ENCODE results near the gene SMAD3. TPM values are rescaled to one million over a fixed set of nuclear protein-coding genes. Genes with fewer than 3 reads are reported as not detected.
A peak's percentile ranks its signal among the peaks of the same experiment; 100 is the strongest.

Gene SMAD3
- total and polyA plus RNA-seq, 10 of the 15 experiments (the other 5 are each of a cell fraction or from before 2014, with no cell fraction given) = 5.6 to 43.2 (median 16.0) TPM

GRCh38 chr15:67066041-67066958 is 898 bp downstream of the SMAD3 start (continued):
- TF ChIP-seq, protein P1, sequence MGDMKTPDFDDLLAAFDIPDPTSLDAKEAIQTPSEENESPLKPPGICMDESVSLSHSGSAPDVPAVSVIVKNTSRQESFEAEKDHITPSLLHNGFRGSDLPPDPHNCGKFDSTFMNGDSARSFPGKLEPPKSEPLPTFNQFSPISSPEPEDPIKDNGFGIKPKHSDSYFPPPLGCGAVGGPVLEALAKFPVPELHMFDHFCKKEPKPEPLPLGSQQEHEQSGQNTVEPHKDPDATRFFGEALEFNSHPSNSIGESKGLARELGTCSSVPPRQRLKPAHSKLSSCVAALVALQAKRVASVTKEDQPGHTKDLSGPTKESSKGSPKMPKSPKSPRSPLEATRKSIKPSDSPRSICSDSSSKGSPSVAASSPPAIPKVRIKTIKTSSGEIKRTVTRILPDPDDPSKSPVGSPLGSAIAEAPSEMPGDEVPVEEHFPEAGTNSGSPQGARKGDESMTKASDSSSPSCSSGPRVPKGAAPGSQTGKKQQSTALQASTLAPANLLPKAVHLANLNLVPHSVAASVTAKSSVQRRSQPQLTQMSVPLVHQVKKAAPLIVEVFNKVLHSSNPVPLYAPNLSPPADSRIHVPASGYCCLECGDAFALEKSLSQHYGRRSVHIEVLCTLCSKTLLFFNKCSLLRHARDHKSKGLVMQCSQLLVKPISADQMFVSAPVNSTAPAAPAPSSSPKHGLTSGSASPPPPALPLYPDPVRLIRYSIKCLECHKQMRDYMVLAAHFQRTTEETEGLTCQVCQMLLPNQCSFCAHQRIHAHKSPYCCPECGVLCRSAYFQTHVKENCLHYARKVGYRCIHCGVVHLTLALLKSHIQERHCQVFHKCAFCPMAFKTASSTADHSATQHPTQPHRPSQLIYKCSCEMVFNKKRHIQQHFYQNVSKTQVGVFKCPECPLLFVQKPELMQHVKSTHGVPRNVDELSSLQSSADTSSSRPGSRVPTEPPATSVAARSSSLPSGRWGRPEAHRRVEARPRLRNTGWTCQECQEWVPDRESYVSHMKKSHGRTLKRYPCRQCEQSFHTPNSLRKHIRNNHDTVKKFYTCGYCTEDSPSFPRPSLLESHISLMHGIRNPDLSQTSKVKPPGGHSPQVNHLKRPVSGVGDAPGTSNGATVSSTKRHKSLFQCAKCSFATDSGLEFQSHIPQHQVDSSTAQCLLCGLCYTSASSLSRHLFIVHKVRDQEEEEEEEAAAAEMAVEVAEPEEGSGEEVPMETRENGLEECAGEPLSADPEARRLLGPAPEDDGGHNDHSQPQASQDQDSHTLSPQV (IDR thresholded peaks at IDR 0.05) = no peak
- no peak; the same call in 1 of the 2 replicates for TF ChIP-seq POLR2A (IDR thresholded peaks at IDR 0.05; ENCODE audit: low read depth, low read length)
- TF ChIP-seq CTCF (IDR thresholded peaks at IDR 0.05 in 2 of 3, conservative IDR thresholded peaks at IDR 0.05 in 1 of 3; ENCODE audit: control insufficient read depth in 2 of 3, extremely low read depth in 1 of 3, insufficient read depth in 1 of 3, low read depth in 3 of 3, low read length in 3 of 3) = peak in 1 of 3 experiments; percentile 11; a peak in 1 of 6 replicates
- TF ChIP-seq FOS (IDR thresholded peaks at IDR 0.05; ENCODE audit: borderline replicate concordance, extremely low read depth, insufficient read length) = no peak
- peak; percentile 8; the same call in 1 of the 2 replicates for TF ChIP-seq TAF1 (IDR thresholded peaks at IDR 0.05; ENCODE audit: borderline replicate concordance, low read depth, low read length)
- peak; percentile 7; the same call in 1 of the 2 replicates for TF ChIP-seq RAD21 (IDR thresholded peaks at IDR 0.05; ENCODE audit: insufficient read depth, low read depth, low read length)
- no peak for TF ChIP-seq ETV6 (conservative IDR thresholded peaks at IDR 0.05 in 1 of 2, IDR thresholded peaks at IDR 0.05 in 1 of 2; ENCODE audit: borderline replicate concordance in 1 of 2, low read depth in 1 of 2)
- TF ChIP-seq ELK1 (IDR thresholded peaks at IDR 0.05; ENCODE audit: low read depth, low read length) = no peak
- no peak for TF ChIP-seq BMI1 (IDR thresholded peaks at IDR 0.05; ENCODE audit: borderline replicate concordance)
- TF ChIP-seq NR2F1 (conservative IDR thresholded peaks at IDR 0.05) = no peak
- TF ChIP-seq, protein P2, sequence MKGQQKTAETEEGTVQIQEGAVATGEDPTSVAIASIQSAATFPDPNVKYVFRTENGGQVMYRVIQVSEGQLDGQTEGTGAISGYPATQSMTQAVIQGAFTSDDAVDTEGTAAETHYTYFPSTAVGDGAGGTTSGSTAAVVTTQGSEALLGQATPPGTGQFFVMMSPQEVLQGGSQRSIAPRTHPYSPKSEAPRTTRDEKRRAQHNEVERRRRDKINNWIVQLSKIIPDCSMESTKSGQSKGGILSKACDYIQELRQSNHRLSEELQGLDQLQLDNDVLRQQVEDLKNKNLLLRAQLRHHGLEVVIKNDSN (IDR thresholded peaks at IDR 0.05; ENCODE audit: borderline replicate concordance, extremely low read length, insufficient read depth, low read depth, low read length) = no peak
- TF ChIP-seq TCF3 (IDR thresholded peaks at IDR 0.05; ENCODE audit: borderline replicate concordance, insufficient read depth, low read depth, low read length) = no peak
- TF ChIP-seq GATAD2B (conservative IDR thresholded peaks at IDR 0.05; ENCODE audit: low read depth) = 0 out of 2 replicates have a peak, but pooled peaks have one; percentile 15
- TF ChIP-seq CEBPB (IDR thresholded peaks at IDR 0.05; ENCODE audit: borderline replicate concordance in 1 of 2, low read depth in 2 of 2, low read length in 2 of 2) = no peak
- TF ChIP-seq EED (IDR thresholded peaks at IDR 0.05; ENCODE audit: low read depth) = peak; percentile 33; the same call in 1 of the 2 replicates
- peak; percentile 35; the same call in 1 of the 2 replicates for TF ChIP-seq RUNX3 (IDR thresholded peaks at IDR 0.05; ENCODE audit: low read length)
- TF ChIP-seq TCF12 (IDR thresholded peaks at IDR 0.05; ENCODE audit: low read depth, low read length) = no peak
- no peak for TF ChIP-seq DPF2 (IDR thresholded peaks at IDR 0.05)
- no peak for TF ChIP-seq NFYB (IDR thresholded peaks at IDR 0.05; ENCODE audit: insufficient read depth, low read depth, low read length)
